ENCODE measurements around the gene ELOVL6. TPM values are rescaled to one million over a fixed set of nuclear protein-coding genes. Genes with fewer than 3 reads are reported as not detected.
"Not testable (repeated sequence)": the region's sequence is repeated elsewhere in the genome, so short reads cannot be mapped to it uniquely, and the experiment has no call there.

ELOVL6 gene, protein sequence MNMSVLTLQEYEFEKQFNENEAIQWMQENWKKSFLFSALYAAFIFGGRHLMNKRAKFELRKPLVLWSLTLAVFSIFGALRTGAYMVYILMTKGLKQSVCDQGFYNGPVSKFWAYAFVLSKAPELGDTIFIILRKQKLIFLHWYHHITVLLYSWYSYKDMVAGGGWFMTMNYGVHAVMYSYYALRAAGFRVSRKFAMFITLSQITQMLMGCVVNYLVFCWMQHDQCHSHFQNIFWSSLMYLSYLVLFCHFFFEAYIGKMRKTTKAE
- total RNA-seq = 3.8 TPM

DNA sequence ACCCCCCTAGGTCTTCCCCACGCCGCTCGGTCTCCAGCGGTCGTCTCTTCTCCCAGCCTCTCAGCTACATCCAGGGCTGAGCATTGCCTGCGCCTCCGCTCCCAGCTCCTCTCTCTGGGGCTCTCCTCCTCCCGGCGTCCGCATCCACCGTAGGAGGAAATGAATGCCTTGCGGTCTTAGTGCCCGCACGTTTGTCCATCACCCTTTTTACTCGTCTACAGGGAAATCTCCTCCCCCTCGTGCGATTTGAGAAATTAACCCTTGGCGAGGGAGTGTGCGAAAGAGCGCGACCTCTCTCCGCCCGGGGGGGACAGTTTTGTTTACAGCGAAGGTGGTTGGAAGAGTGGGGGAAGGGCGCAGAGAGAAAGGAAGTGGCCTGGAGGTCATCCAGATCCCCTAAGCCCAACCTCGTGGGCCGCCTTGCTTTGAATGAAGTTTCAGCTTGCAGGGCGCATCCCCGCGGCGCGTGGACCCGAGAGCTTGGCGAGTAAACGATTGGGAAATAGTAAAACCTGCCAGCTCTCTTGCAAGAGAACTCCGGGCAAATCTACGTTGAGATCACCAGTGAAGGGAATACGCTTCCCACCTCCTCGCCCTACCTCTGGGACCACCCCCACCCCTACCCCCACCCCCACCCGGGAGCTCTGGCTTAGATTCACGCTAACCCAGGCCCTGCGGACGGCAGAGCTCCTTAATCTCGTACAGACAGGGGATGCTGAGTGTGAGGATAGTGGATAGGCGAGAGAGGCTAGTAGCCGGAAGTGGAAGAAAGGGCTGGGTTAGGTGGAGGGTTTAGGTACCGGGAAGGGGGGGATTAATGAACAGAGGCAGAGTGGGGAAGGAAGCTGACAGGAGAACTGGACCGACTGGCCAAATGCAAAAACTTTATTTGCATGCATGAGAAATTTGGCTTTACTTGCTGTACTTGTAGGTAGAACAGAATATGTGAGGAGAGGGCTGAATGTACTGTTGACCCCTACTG, at the start of gene ELOVL6:
ELOVL6 (minus strand) TSS at position 181 of the 982 bp plus-strand sequence. CDS start 280 bp downstream, outside the sequence.
- DNase-seq (ENCODE audit: low read depth in 2 of 3, low spot score in 2 of 3) = peak in 2 of 3 donors; percentile 43 to 49

DNA sequence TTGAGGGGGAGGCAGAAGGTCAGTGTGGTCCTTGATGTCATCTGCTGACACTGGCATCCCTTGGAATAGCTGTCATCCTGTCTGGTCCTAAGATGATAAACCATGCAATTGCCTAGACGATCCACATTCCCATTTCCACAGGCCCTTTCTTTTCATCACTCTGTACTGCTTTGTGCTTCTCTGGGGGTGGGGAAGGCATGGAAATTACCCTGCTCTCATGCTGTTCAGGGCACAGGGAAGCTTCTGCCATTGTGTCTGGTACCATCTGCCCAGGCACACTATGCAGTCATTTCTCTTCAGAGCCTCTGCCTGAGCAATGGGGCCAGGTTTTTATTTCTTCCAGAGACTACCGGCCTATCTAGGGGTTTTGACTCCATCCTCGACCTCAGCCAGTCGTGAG, 49.7 kb upstream of the ELOVL6 start:
- no peak for DNase-seq (ENCODE audit: low read depth in 2 of 3, low spot score in 2 of 3)

DNA sequence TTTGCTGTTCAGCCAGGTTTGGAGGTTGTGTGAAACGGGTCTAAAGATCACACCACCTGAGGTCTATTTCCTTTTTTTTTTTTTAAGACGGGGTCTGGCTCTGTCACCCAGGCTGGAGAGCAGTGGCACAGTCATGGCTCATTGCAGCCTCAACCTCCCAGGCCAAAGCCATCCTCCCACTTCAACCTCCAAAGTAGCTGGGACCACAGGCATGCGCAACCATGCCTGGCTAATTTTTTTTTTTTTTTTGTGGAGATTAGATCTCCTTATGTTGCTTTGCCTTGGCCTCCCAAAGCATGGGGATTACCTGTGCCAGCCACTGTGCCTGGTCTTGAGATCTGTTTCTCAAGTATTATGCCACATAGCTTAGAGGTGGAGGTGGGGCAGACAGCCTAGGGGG, 49.2 kb upstream of the ELOVL6 start:
- no peak for DNase-seq (ENCODE audit: low read depth in 2 of 3, low spot score in 2 of 3)

DNA sequence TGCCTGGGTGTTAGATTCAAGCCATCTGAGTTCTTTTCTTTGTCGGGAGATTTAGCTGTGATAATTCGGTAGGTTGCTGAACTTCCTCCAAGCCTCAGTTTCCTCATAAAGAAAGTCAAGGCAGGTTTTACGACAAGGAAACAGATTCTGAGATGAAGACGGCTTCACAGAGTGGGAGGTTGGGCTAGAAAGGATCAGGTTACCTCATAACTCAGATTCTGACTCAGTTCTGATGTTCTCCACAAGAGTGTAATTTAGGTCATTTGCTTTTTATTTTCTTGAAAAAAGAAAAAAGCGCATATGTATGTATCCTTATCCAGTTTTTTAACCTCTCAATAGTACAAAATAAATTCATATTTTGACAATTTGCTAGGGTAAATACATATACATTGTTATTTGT, 47.2 kb upstream of the ELOVL6 start:
- DNase-seq (ENCODE audit: low read depth in 2 of 3, low spot score in 2 of 3) = no peak

DNA sequence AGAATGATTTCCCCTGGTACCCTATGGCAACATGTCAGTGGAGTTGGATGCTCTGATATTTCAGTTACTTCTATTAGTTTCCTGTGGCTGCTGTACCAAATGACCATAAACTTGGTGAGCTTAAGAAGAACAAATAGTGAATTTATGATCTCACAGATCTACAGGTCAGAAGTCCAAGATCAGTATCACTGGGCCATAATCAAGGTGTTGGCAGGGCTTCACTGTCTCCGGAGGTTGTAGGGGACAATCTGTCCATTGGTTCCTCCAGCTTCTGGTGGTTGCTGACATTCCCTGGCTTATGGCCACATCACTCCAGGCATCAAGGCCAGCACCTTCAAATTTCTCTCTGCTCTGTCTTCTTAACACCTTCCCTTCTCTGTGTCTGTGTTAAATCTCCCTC, 37.9 kb upstream of the ELOVL6 start:
- DNase-seq (ENCODE audit: low read depth in 2 of 3, low spot score in 2 of 3) = no peak

DNA sequence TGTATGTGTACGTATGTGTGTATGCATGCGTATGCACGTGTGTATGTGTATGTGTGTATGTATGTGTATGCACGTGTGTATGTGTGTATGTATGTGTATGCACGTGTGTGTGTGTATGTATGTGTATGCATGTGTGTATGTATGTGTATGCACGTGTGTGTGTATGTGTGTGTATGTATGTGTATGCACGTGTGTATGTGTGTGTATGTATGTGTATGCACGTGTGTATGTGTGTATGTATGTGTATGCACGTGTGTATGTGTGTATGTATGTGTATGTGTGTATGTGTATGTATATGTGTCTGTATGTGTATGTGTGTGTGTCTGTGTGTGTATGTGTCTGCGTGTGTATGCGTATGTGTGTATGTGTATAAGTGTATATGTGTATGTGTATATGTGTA, 35.2 kb upstream of the ELOVL6 start:
- not testable (repeated sequence) for DNase-seq (ENCODE audit: low read depth in 2 of 3, low spot score in 2 of 3)

DNA sequence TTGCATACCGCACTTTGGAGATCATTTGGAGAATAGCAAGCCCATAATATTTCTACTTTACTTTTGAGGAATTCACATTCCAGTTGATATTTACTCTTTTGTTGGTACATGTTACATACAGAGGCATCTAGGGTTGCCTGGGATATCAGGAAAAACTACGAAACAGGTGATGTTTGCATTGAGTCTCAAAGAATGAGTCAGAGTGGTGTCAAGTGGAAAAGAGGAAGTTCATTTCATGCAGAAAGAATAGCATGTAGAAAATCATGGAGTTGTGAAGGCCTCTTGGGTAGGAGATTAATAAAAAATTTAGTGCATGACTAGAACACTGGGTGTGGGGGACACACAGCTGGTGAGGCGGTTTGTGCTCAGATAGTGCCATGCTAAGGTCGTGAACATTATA, 33.5 kb upstream of the ELOVL6 start:
- peak in 2 of 3 donors; percentile 6 to 44 for DNase-seq (ENCODE audit: low read depth in 2 of 3, low spot score in 2 of 3)

DNA sequence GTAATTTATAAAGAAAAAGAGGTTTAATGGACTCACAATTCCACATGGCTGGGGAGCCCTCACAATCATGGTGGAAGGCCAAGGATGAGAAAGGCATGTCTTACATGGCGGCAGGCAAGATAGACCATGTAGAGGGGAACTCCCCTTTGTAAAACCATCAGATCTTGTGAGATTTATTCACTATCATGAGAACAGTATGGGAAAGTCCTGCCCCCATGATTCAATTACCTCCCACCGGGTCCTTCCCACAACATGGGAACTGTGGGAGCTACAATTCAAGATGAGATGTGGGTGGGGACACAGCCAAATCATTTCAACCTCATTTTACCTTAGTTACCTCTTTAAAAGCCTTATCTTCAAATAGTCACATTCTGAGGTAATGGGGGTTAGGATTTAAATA, 30.9 kb upstream of the ELOVL6 start:
- no peak for DNase-seq (ENCODE audit: low read depth in 2 of 3, low spot score in 2 of 3)

DNA sequence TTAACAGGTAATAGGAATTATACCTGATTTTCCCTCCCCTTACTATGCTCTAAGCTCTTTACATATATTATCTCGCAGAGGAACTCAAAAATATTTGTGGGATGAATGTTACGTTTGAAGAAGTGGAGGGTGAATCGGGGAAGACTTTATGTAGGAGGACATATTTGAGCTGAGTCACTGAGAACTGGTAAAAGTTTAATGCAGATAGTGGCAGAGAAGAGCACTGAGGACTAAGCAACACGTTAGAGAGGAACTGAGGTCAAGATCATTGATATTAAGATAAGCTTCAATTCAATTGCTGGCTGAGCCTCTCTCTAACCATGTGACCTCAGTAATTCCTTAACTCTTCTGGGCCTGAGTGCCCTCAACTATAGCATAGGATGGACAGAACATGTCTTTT, 26.4 kb upstream of the ELOVL6 start:
- no peak for DNase-seq (ENCODE audit: low read depth in 2 of 3, low spot score in 2 of 3)

DNA sequence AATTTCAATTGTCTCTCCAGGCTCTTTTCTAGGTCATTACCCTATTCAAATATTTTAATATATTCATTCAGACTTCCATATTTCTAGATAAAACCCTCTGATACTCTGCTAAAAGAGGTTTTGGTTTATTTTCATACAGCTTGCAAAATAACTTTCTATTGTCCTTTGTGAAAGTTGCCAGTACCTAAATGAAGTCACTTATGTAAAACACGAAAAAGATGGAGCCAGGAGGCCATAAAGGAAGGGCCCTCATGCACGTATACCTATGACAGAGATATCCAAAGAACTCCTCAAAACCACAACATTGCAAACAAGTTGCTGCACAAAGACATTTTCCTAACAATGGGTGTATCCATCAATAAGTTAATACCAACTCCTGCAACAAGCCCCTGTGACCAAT, 25.7 kb upstream of the ELOVL6 start:
- no peak for DNase-seq (ENCODE audit: low read depth in 2 of 3, low spot score in 2 of 3)

DNA sequence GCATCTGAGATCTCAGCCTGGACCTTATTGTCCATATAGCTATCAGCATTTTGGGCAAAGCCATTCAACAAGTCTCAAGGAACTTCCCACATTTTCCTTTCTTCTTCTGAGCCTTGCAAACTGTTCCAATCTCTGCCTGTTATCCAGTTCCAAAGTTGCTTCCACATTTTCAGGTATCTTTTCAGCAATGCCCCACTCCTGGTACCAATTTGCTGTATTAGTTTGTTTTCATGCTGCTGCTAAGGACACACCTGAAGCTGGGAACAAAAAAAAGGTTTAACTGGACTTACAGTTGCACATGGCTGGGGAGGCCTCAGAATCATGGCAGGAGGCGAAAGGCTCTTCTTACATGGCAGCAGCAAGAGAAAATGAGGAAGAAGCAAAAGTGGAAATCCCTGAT, 20.5 kb upstream of the ELOVL6 start:
- not testable (repeated sequence) for DNase-seq (ENCODE audit: low read depth in 2 of 3, low spot score in 2 of 3)

DNA sequence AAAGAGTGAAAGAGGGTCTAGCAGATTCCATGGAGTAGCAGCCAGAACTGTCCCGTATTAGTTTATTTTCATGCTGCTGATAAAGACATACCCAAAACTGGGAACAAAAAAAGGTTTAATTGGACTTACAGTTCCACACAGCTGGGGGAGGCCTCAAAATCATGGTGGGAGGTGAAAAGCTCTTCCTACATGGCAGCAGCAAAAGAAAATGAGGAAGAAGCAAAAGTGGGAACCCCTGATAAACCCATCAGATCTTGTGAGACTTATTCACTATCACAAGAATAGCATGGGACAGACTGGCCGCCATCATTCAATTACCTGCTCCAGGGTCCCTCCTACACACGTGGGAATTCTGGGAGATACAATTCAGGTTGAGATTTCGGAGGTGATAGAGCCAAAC, 18.8 kb upstream of the ELOVL6 start:
- DNase-seq (ENCODE audit: low read depth in 2 of 3, low spot score in 2 of 3) = not testable (repeated sequence)

DNA sequence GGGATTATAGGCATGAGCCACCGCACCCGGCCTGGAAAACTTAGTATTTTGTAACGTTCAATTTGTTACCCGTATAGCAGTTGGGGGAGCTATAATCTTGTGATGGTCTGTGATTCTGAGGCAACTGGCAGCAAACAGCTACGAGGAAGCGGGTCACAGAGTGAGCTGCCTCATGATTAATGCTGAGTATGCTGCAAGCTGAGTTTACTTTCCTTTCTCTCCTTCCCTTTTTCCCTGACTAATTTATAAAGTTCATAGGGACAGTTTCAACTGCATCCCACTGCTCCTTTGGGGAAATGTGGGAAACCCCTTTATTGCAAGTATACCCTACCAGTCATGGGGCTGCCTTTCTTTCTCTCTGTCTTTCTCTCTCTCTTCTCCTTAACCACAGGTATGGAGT, 17.7 kb upstream of the ELOVL6 start:
- DNase-seq (ENCODE audit: low read depth in 2 of 3, low spot score in 2 of 3) = no peak

DNA sequence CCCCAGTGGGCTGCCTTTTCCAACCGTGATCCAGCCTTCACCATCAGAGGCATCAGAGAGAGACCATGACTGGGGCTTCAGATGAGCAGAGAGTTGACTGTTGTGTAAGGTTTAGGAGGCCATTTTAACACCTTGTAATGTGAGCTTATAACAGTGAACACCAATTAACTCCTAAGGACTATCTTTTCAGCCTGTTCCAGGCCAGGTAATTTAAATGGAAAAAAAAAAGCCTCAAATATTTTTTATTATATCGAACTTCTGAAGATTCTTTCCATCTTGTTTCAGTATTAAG, 13.3 kb upstream of the ELOVL6 start:
- DNase-seq (ENCODE audit: low read depth in 2 of 3, low spot score in 2 of 3) = no peak

DNA sequence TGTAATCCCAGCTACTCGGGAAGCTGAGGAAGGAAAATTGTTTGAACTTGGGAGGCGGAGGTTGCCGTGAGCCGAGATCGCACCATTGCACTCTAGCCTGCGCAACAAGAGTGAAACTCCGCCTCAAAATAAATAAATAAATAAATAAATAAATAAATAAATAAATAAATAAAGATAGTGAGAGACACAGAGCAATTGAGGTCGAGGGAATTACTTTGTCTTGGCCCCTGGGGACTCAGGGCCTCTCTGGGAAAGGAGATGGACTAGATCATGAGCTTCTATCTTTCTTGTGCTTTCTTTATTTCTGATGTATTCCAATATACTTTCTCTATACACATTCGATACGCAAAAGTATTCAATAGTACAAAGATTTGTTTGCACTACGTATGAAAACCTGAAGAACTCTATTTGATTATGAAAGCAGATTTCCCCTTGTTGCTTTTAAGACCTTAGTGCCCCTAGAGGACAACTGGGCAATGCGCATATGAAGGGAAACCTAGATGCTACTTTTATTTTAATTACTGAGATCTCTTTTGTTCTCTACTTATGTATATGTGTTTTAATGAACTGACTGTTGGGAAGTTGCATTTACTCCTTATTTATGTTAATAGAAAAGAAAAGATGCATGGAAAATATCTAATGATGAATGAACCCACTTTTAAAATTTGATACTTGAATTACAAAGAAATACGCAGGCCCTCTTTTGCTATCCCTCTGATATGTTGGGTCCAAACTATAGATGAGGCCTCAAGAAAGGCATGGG, 12.8 kb upstream of the ELOVL6 start:
- DNase-seq (ENCODE audit: low read depth in 2 of 3, low spot score in 2 of 3) = peak in 2 of 3 donors; percentile 36 to 74

DNA sequence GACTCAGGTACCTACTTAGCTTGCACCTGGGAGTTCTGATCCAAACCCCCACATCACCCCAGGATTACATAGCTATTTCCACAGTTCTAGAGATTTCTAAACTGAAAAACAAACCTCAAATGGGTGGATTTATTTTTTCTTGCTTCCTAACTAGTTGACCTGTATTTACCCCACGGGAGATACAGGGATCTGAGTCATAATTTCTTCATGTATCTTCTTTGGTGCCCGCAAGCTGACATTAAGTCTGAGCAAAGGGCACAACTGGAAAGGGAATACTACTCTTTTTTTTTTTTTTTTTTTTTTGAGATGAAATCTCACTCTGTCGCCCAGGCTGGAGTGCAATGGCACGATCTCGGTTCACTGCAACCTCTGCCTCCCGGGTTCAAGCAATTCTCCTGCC, 10.0 kb upstream of the ELOVL6 start:
- no peak for DNase-seq (ENCODE audit: low read depth in 2 of 3, low spot score in 2 of 3)

DNA sequence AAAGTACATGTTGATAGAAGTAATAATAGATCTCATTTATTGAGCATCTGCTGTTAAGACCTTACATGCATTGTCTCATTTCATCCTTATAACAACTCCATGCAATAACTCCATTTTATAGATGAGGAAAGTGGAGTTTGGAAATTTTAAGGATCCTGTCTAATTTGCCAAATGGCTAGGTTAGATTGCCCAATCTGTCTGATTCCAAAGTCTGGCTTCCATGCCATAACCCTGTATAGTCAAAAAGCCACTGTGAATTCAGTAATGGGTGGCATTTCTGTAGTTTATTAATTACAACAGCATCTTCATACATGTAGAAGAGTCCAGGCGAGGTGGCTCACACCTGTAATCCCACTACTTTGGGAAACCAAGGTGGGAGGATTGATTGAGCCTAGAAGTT, 8.8 kb upstream of the ELOVL6 start:
- no peak for DNase-seq (ENCODE audit: low read depth in 2 of 3, low spot score in 2 of 3)

DNA sequence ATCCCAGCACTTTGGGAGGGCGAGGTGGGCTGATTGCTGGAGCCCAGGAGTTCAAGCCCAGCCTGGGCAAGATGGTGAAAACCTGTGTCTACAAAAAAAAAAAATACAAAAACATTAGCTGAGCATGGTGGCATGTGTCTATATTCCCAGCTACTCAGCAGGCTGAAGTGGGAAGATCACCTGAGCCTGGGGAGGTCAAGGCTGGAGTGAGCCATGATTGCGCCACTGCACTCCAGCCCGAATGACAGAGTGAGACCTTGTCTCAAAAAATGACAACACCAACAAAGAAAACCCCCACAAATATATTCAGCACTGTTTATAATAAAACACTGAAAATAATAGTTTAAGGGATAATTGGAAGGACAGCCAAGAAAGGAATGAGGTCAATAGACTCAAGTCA, 3.6 kb upstream of the ELOVL6 start:
- DNase-seq (ENCODE audit: low read depth in 2 of 3, low spot score in 2 of 3) = no peak

DNA sequence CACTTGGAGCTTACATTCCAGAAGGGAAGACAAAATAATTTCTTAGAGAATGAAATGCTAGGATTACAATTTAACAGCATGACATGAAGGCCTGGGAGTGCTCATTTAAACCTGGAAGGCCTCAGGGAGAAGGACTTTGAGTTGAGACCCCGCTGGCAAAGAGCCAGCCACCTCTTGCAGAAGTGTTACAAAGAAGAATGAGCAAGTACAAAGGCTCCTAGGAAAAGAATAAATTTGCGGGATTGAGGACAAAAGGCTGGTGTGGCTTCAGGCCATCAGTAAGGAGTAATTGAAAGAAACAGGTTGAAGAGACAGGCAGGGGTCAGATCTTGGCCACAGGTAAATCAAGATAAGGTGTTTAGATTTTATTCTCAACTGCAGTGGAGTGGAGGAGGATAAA, 3.1 kb upstream of the ELOVL6 start:
- DNase-seq (ENCODE audit: low read depth in 2 of 3, low spot score in 2 of 3) = no peak

DNA sequence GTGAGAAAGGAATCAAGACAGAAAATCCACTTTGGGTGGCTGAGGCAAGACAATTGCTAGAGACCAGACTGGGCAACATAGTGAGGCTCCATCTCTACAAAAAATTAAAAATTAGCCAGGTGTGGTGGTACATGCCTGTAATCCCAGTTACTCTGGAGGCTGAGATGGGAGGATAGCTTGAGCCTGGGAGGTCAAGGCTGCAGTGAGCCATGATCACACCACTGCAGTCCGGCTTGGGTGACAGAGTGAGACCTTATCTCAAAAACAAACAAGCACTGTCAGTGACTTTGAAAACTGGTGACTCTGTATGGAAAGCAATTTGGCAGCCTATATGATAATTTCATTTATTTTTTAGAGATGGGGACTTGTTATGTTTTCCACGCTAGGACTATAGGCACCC, 2.3 kb upstream of the ELOVL6 start:
- DNase-seq (ENCODE audit: low read depth in 2 of 3, low spot score in 2 of 3) = no peak

DNA sequence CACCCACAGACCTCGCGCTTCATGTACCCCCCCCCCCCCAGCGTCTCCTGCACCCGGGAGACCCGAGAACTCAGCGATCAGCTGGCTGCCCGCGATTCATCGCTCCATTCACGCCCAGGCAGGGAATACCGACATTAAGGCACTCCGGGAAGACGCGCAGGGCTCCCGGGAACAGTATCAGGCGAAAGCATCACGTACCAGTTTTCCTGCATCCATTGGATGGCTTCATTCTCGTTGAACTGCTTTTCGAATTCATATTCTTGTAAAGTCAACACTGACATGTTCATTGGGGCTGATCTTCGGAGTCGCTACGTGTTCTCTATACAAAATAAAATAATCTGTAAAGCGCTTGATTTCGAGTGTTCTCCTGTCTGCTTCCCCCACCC, 373 bp downstream of the ELOVL6 start:
- no peak for DNase-seq (ENCODE audit: low read depth in 2 of 3, low spot score in 2 of 3)
